ENCODE measurements around the gene KCNMB2. TPM values are rescaled to one million over a fixed set of nuclear protein-coding genes. Genes with fewer than 3 reads are reported as not detected.

Gene KCNMB2
- polyA plus RNA-seq, 3 donors: not detected

DNA sequence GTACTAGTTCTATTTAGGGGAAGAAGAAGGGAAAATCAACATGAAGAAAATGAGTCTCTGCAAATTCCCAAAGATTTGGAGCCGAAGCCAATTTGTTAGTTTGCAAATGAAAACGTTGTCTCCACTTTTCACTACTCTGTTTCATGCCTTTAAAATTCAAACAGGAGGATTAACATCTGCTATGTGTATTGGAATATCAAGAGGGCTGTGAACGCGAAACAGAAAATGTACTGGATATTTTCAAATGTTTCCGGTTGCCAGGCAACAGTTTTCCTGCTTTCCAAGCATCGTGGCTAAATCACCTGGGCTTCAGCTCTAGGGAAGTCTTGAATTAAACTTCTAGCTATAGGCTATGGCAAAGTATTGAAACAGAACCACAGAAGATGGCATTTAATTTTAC lies 172.8 kb downstream of the KCNMB2 start:
- H3K4me3 Mint-ChIP-seq: no peak overlapping the region
- no peaks in the 10 kb centered on the region for H3K4me1 ChIP-seq (ENCODE audit: control insufficient read depth in 1 of 2, insufficient read depth in 2 of 2, low read length in 2 of 2)
- no peaks in the 10 kb centered on the region for H3K79me2 ChIP-seq (ENCODE audit: insufficient read depth, low read length)
- H3K27ac Mint-ChIP-seq: no peak overlapping the region
- no peak overlapping the region for H3K27ac ChIP-seq (ENCODE audit: low read depth in 1 of 2, low read length in 2 of 2)
- H3K4me3 ChIP-seq (replicated peaks in 1 of 3; ENCODE audit: low read depth in 2 of 3, low read length in 3 of 3): no peak overlapping the region
- H3K36me3 ChIP-seq (replicated peaks in 1 of 2; ENCODE audit: control insufficient read depth in 1 of 2, insufficient read depth in 2 of 2, low read length in 2 of 2): no peaks in the 10 kb centered on the region
- H3K9ac ChIP-seq (ENCODE audit: insufficient read depth, low read length, poor library complexity, severe bottlenecking): no peak overlapping the region
- H3K36me3 Mint-ChIP-seq: no peaks in the 10 kb centered on the region
- no peaks in the 10 kb centered on the region for H4K20me1 ChIP-seq (ENCODE audit: insufficient read depth, low read length)
- H3K9me3 Mint-ChIP-seq: peaks cover 0 to 6% (median 0%) of the 10 kb centered on the region in 7 donors
- H3K27me3 Mint-ChIP-seq (ENCODE audit: low read depth in 3 of 3): no peaks in the 10 kb centered on the region
- H2AFZ ChIP-seq (ENCODE audit: insufficient read depth, low read depth, low read length, poor library complexity, severe bottlenecking): no peak overlapping the region
- TF ChIP-seq, protein P1, sequence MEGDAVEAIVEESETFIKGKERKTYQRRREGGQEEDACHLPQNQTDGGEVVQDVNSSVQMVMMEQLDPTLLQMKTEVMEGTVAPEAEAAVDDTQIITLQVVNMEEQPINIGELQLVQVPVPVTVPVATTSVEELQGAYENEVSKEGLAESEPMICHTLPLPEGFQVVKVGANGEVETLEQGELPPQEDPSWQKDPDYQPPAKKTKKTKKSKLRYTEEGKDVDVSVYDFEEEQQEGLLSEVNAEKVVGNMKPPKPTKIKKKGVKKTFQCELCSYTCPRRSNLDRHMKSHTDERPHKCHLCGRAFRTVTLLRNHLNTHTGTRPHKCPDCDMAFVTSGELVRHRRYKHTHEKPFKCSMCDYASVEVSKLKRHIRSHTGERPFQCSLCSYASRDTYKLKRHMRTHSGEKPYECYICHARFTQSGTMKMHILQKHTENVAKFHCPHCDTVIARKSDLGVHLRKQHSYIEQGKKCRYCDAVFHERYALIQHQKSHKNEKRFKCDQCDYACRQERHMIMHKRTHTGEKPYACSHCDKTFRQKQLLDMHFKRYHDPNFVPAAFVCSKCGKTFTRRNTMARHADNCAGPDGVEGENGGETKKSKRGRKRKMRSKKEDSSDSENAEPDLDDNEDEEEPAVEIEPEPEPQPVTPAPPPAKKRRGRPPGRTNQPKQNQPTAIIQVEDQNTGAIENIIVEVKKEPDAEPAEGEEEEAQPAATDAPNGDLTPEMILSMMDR (IDR thresholded peaks at IDR 0.05): no peak
- H3K27me3 ChIP-seq (ENCODE audit: control insufficient read depth in 2 of 2, insufficient read depth in 2 of 2, low read length in 2 of 2): no peaks in the 10 kb centered on the region
- H3K4me1 Mint-ChIP-seq: no peaks in the 10 kb centered on the region
- no peak overlapping the region for H3K4me2 ChIP-seq (replicated peaks; ENCODE audit: extremely low read depth, low read length, poor library complexity, severe bottlenecking)
- H3K9me3 ChIP-seq (replicated peaks in 1 of 2; ENCODE audit: control insufficient read depth in 1 of 2, insufficient read depth in 1 of 2, low read length in 2 of 2): no peaks in the 10 kb centered on the region
- intact Hi-C loops (cut with micrococcal nuclease): no loop called here
- no peak for DNase-seq
- 85% methylated on average over 4 of the region's 6 CpGs for WGBS (ENCODE audit: insufficient coverage)

DNA sequence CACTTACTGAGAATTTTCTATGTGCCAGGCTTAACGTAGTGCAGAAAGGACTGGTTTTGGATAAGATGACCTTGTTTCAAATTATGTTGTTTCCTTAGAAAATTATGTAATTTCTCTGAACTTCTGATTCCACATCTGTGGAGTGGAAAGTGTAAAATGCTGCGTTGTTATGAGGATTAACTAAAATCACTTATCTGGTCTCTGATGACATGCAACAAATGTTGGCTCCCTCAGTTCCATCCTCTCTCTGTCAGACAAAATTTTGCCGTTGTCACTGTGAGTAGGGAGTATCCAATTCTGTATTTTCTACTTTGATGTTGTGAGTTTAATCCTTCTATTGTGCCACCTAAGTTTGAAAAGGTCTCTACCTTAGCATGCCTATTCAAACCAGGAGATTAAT lies 175.5 kb downstream of the KCNMB2 start:
- TF ChIP-seq, protein P1 (IDR thresholded peaks at IDR 0.05): no peak
- Histone ChIP-seq H3K4me3 (replicated peaks in 1 of 3; ENCODE audit: low read depth in 2 of 3, low read length in 3 of 3) (no peak overlapping the region), H3K4me2 (replicated peaks; ENCODE audit: extremely low read depth, low read length, poor library complexity, severe bottlenecking) (no peak overlapping the region), H3K79me2 (ENCODE audit: insufficient read depth, low read length) (no peaks in the 10 kb centered on the region), H3K9ac (ENCODE audit: insufficient read depth, low read length, poor library complexity, severe bottlenecking) (no peak overlapping the region), H3K27me3 (ENCODE audit: control insufficient read depth in 2 of 2, insufficient read depth in 2 of 2, low read length in 2 of 2) (no peaks in the 10 kb centered on the region), H3K9me3 (replicated peaks in 1 of 2; ENCODE audit: control insufficient read depth in 1 of 2, insufficient read depth in 1 of 2, low read length in 2 of 2) (no peaks in the 10 kb centered on the region), H4K20me1 (ENCODE audit: insufficient read depth, low read length) (no peaks in the 10 kb centered on the region), H2AFZ (ENCODE audit: insufficient read depth, low read depth, low read length, poor library complexity, severe bottlenecking) (no peak overlapping the region), H3K36me3 (replicated peaks in 1 of 2; ENCODE audit: control insufficient read depth in 1 of 2, insufficient read depth in 2 of 2, low read length in 2 of 2) (no peaks in the 10 kb centered on the region), H3K4me1 (ENCODE audit: control insufficient read depth in 1 of 2, insufficient read depth in 2 of 2, low read length in 2 of 2) (no peaks in the 10 kb centered on the region), H3K27ac (ENCODE audit: low read depth in 1 of 2, low read length in 2 of 2) (no peak overlapping the region)
- no CpG with 5 or more reads among the region's 3 CpGs for WGBS (ENCODE audit: insufficient coverage)
- Mint-ChIP-seq H3K4me3 (no peak overlapping the region), H3K27me3 (ENCODE audit: low read depth in 3 of 3) (peaks cover 0 to 1% (median 0%) of the 10 kb centered on the region in 3 donors), H3K27ac (no peak overlapping the region), H3K36me3 (no peaks in the 10 kb centered on the region), H3K4me1 (no peaks in the 10 kb centered on the region), H3K9me3 (peaks cover 0 to 5% (median 0%) of the 10 kb centered on the region in 7 donors)
- DNase-seq: no peak
- intact Hi-C loops (cut with micrococcal nuclease): no loop called here
